GM18909 (cell line): Measurements from ENCODE around the gene PPT1.

Experiments
- ATAC-seq: cut with Tn5 transposase; IDR thresholded peaks from one replicate; pipeline ENCODE4 v1.9.1; 2021; ENCODE audit warnings: mild to moderate bottlenecking; ENCODE audit not compliant: unreplicated experiment, poor library complexity

PPT1 gene

GRCh38 chr1:40032240-40032891 is 64.7 kb downstream of the PPT1 start:
- no peak for ATAC-seq

GRCh38 chr1:40030528-40031135 is 66.4 kb downstream of the PPT1 start:
- no peak for ATAC-seq

GRCh38 chr1:40029608-40030007 is 67.4 kb downstream of the PPT1 start:
- ATAC-seq = no peak

GRCh38 chr1:40027647-40028046 is 69.4 kb downstream of the PPT1 start:
- ATAC-seq = no peak

GRCh38 chr1:40024671-40025070 is 72.4 kb downstream of the PPT1 start:
- ATAC-seq = no peak

- ATAC-seq = no peak
These were observed 73.6 kb downstream of the PPT1 start for GRCh38 chr1:40023379-40023944.
